GM21786 (cell line): ENCODE data around the gene IL22.
A peak's percentile ranks its signal among the peaks of the same experiment; 100 is the strongest.

Experiments used
- ATAC-seq: cut with Tn5 transposase; IDR thresholded peaks from one replicate; pipeline ENCODE4 v1.9.1; 2021; ENCODE audit not compliant: unreplicated experiment

IL22 gene

GRCh38 chr12:68253504-68253903 lies at the start of gene IL22:
TSS of gene IL22 (minus strand) at chr12:68253604. CDS start at chr12:68253448, 156 bp downstream.
- no peak for ATAC-seq

- ATAC-seq, result no peak
Measured at GRCh38 chr12:68297929-68298328, 44.5 kb upstream of the IL22 start.

GRCh38 chr12:68294251-68294650 lies 40.8 kb upstream of the IL22 start:
- ATAC-seq, result no peak

- no peak for ATAC-seq
Measured at GRCh38 chr12:68293347-68293746, 39.9 kb upstream of the IL22 start.

- no peak for ATAC-seq
Measured at GRCh38 chr12:68292151-68292943, 38.9 kb upstream of the IL22 start.

GRCh38 chr12:68291396-68292036 lies 38.1 kb upstream of the IL22 start:
- ATAC-seq, result no peak

GRCh38 chr12:68290126-68290525 lies 36.7 kb upstream of the IL22 start:
- ATAC-seq, result peak; percentile 100

GRCh38 chr12:68287106-68287505 lies 33.7 kb upstream of the IL22 start:
- ATAC-seq, result no peak

GRCh38 chr12:68286396-68286795 lies 33.0 kb upstream of the IL22 start:
- ATAC-seq, result no peak

GRCh38 chr12:68285541-68285940 lies 32.1 kb upstream of the IL22 start:
- ATAC-seq, result no peak

- no peak for ATAC-seq
Measured at GRCh38 chr12:68281322-68282077, 28.1 kb upstream of the IL22 start.

- ATAC-seq, result no peak
Measured at GRCh38 chr12:68280240-68280639, 26.8 kb upstream of the IL22 start.

GRCh38 chr12:68279227-68280054 lies 26.0 kb upstream of the IL22 start:
- no peak for ATAC-seq

- no peak for ATAC-seq
Measured at GRCh38 chr12:68276402-68276930, 23.1 kb upstream of the IL22 start.

GRCh38 chr12:68272732-68273131 lies 19.3 kb upstream of the IL22 start:
- ATAC-seq, result no peak

GRCh38 chr12:68271346-68271745 lies 17.9 kb upstream of the IL22 start:
- no peak for ATAC-seq

GRCh38 chr12:68270358-68270757 lies 17.0 kb upstream of the IL22 start:
- no peak for ATAC-seq

GRCh38 chr12:68269779-68270178 lies 16.4 kb upstream of the IL22 start:
- no peak for ATAC-seq

GRCh38 chr12:68268967-68269366 lies 15.6 kb upstream of the IL22 start:
- ATAC-seq, result no peak

GRCh38 chr12:68267892-68268396 lies 14.5 kb upstream of the IL22 start:
- no peak for ATAC-seq
